GM19395 (cell line): ENCODE data around the gene STING1.
A peak's percentile ranks its signal among the peaks of the same experiment; 100 is the strongest.

Experiments used
- ATAC-seq: cut with Tn5 transposase; IDR thresholded peaks from one replicate; pipeline ENCODE4 v1.9.1; 2021; ENCODE audit warnings: mild to moderate bottlenecking, moderate library complexity; ENCODE audit not compliant: unreplicated experiment

STING1 gene

DNA sequence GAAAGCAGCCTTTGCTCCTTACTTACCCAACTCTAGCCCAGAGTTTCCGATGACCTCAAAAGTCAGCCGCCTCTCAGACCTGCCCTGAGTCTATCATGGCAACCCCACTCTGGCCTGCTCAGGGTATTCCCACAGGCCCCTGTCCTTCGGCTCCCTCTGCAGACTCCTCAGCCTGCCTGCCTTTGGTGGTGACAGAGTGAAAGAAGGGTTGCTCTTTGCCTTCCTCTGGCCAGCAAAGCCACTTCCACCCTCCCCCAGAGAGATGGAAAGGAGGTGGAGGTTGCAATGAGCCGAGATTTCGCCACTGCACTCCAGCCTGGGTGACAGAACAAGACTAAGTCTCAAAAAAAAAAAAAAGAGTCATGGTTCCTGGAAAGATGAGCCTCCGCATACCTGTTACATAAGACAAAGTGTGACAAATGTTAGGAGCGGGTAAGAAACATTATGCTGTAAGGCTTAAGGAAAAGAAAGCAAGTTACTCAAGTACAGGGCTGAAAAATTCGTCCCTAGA is 14.1 kb downstream of the STING1 start:
- no peak for ATAC-seq

GRCh38 chr5:139462586-139463276 is 19.8 kb downstream of the STING1 start, which contains the start of gene ECSCR:
ECSCR (minus strand) TSS chr5:139462743; CDS start chr5:139462670, 73 bp downstream.
- ATAC-seq, result no peak

DNA sequence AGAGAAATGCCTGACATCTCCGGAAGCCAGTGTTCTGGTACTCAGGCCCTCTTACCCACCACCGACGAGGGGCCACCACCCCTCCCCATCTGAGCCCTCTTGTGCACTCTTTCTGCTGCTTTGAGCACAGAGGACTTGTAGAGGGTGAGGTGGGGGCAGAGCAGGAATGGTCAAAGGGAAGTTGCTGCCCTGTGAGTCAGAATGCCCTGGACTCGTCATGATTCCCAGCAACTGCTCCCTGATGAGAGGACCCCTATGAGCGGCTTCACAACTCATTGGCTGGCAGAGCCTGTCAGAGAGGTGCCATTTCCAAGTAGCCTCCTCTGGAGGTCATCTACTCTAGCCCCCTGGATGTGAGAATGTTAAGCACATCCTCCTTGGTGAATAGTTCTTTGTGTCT is 20.9 kb downstream of the STING1 start:
- ATAC-seq, result no peak

- ATAC-seq, result no peak
These were observed 21.4 kb downstream of the STING1 start for GRCh38 chr5:139461176-139461575.

- ATAC-seq, result no peak
These were observed 22.1 kb downstream of the STING1 start for GRCh38 chr5:139460455-139460854.

DNA sequence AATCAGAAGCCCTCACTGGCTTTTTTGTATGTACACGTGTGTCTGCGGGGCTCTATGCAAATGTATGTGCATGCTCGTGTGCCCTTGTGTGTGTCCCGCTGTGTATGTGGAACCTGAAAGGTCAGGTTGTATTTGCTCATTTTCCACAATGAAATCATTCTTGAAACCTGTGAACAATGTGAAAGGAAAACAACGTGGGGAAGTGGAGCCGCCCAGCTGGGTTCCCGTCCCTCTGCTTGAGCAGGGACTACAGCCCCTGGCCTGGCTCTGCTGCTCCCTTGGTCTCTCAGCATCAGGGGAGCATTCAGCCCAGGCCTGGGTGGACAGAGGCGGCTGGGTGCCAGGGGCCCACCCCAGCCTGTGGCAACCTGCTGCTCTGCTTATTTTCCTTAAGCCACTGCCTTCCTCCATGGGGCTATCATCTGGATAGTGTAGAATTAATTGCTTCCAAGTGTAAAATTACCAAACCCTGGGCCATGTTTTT is 23.1 kb downstream of the STING1 start:
- peak; percentile 45 for ATAC-seq

GRCh38 chr5:139458580-139459407 is 23.8 kb downstream of the STING1 start:
- ATAC-seq, result peak; percentile 69

GRCh38 chr5:139457653-139458306 is 24.8 kb downstream of the STING1 start:
- ATAC-seq, result peak; percentile 44

GRCh38 chr5:139457241-139457640 is 25.3 kb downstream of the STING1 start:
- ATAC-seq, result no peak

- no peak for ATAC-seq
These were observed 25.8 kb downstream of the STING1 start for GRCh38 chr5:139456776-139457175.

GRCh38 chr5:139454568-139455290 is 27.8 kb downstream of the STING1 start:
- no peak for ATAC-seq

- ATAC-seq, result no peak
These were observed 28.6 kb downstream of the STING1 start for GRCh38 chr5:139453683-139454567.

DNA sequence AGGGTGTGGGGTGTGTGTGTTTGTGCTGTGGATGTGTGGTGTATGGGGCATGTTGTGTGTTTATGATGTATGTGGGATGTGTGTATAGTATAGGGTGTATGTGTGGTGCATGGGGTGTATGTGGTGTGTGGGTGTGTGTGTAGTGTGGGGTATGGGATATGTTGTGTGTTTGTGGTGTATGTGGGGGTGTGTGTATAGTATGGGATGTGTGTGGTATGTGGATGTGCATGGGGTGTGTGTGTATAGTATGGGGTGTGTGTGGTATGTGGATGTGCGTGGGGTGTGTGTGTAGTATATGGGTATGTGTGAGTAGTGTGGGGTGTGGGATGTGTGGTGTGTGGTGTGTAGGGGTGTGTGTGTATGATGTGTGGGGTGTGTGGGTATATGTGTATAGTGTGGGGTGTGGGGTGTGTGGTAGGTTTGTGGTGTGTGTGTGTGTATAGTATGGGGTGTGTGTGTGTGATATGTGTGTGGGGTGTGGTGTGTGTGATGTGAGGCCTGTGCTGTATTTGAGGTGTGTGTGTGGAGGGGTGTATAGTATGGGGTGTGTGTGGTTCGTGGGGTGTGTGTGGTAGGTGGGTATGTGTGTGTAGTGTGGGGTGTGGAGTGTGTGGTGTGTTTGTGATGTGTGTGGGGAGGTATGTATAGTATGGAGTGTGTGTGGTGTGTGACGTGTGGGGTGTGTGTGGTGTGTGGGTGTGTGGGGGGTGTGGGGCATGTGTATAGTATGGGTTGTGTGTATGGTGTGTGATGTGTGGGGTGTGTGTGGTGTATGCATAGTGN is 30.5 kb downstream of the STING1 start:
- no peak for ATAC-seq

- ATAC-seq, result no peak
These were observed 31.4 kb downstream of the STING1 start for GRCh38 chr5:139451176-139451575.

GRCh38 chr5:139446956-139447779 is 35.4 kb downstream of the STING1 start:
- ATAC-seq, result peak; percentile 78

DNA sequence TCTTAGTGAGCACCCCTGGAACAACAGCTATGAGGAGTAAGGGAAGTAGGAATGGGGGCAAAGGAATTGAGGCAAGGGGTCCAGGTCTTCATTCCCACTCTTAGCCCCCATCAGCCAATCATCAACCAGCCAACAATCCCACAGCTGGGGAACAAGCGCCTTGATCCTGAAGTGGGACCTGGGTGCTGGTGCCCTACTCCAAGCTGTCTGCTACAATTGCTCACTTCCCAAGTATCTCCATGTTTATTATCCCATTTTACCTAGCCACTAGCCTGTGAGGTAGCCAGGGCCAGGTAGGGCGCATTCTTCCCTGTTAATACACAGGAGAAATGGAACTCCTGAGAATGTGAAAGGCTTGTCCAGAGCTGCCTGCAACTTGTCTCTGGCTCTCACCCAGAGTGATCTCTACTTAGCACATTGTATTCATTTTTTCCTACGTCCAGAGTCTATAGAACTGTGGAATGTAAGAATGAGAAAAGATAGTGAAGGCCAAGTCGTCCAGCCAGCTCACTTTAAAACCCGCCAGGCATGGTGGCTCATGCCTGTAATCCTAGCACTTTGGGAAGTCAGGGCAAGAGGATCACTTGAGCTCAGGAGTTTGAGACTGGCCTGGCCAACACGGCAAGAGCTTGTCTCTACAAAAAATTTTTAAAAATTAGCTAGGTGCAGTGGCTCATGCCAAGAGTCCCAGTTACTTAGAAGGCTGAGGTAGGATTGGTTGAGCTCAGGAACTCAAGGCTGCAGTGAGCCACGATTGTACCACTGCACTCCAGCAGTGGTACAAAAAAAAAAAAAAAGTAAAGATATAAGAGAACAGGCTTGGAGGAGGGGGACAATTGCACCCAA is 37.0 kb downstream of the STING1 start:
- no peak for ATAC-seq

- no peak for ATAC-seq
These were observed 38.6 kb downstream of the STING1 start for GRCh38 chr5:139443831-139444453.
